MM.1S (cell line): ENCODE data around the gene LRCH1.

Source experiments
- DNase-seq: peaks from one replicate; pipeline ENCODE4 v3.0.0-alpha.2; 2015
- H2AFZ ChIP-seq: fragments of 300-600 bp; sonication (generic); 2 replicates; pipeline ENCODE4 v1.6.0; 2016; ENCODE audit warnings: antibody characterized with exemption, low read length
- H3F3A ChIP-seq: fragments of 300-600 bp; sonication (generic); 2 replicates; pipeline ENCODE4 v1.6.1; 2016; ENCODE audit warnings: mild to moderate bottlenecking, antibody characterized with exemption, low read length, moderate library complexity, mixed read lengths; ENCODE audit not compliant: insufficient read depth
- H3K27ac ChIP-seq: fragments of 300-600 bp; sonication (generic); 2 replicates; pipeline ENCODE4 v1.5.1; 2016; ENCODE audit warnings: mild to moderate bottlenecking, low read length
- H3K27me3 ChIP-seq: fragments of 300-600 bp; sonication (generic); replicated peaks from 2 replicates; pipeline ENCODE4 v1.6.0; 2016; ENCODE audit warnings: low read length; ENCODE audit not compliant: insufficient read depth
- H3K36me3 ChIP-seq: fragments of 300-600 bp; sonication (generic); replicated peaks from 2 replicates; pipeline ENCODE4 v1.6.1; 2016; ENCODE audit warnings: mild to moderate bottlenecking, low read length, mixed read lengths; ENCODE audit not compliant: insufficient read depth
- H3K4me1 ChIP-seq: fragments of 300-600 bp; sonication (generic); 2 replicates; pipeline ENCODE4 v1.6.1; 2016; ENCODE audit warnings: low read length, mixed read lengths
- H3K4me2 ChIP-seq: fragments of 300-600 bp; sonication (generic); 2 replicates; pipeline ENCODE4 v1.6.0; 2016; ENCODE audit warnings: low read depth, low read length
- H3K4me3 ChIP-seq: fragments of 300-600 bp; sonication (generic); 2 replicates; pipeline ENCODE4 v1.5.1; 2016; ENCODE audit warnings: low read length, mixed read lengths
- H3K79me2 ChIP-seq: fragments of 300-600 bp; sonication (generic); 2 replicates; pipeline ENCODE4 v1.6.1; 2016; ENCODE audit warnings: mixed run types, low read length, mixed read lengths
- H3K9ac ChIP-seq: fragments of 300-600 bp; sonication (generic); 2 replicates; pipeline ENCODE4 v1.6.1; 2016; ENCODE audit warnings: low read length, mixed read lengths
- H3K9me2 ChIP-seq: fragments of 300-600 bp; sonication (generic); replicated peaks from 2 replicates; pipeline ENCODE4 v1.6.1; 2016; ENCODE audit warnings: mild to moderate bottlenecking, low read length, mixed read lengths; ENCODE audit not compliant: insufficient read depth
- H3K9me3 ChIP-seq: fragments of 300-600 bp; sonication (generic); replicated peaks from 2 replicates; pipeline ENCODE4 v1.6.1; 2016; ENCODE audit warnings: mild to moderate bottlenecking, low read length, mixed read lengths; ENCODE audit not compliant: insufficient read depth
- H4K20me1 ChIP-seq: fragments of 300-600 bp; sonication (generic); 2 replicates; pipeline ENCODE4 v1.6.1; 2016; ENCODE audit warnings: mild to moderate bottlenecking, low read length, moderate library complexity, mixed read lengths; ENCODE audit not compliant: insufficient read depth
- CTCF ChIP-seq: fragments of 300-600 bp; sonication (generic); IDR thresholded peaks from 2 replicates; pipeline ENCODE4 v1.5.1; 2016; ENCODE audit warnings: antibody characterized with exemption, low read length, mixed read lengths
- EZH2 ChIP-seq: fragments of 300-600 bp; sonication (generic); optimal IDR thresholded peaks from 2 replicates; pipeline ENCODE3; 2017; ENCODE audit warnings: low read depth, mild to moderate bottlenecking, antibody characterized with exemption, low read length, mixed read lengths
- EZH2phosphoT487 ChIP-seq: fragments of 300-600 bp; sonication (generic); IDR thresholded peaks from 2 replicates; pipeline ENCODE4 v1.6.1; 2018; ENCODE audit warnings: antibody characterized with exemption, low read length

Gene LRCH1

GRCh38 chr13:46521921-46522747 lies 30.8 kb upstream of the LRCH1 start:
- TF ChIP-seq EZH2 (no peak), CTCF (no peak), EZH2phosphoT487 (no peak)
- no peaks in the 10 kb centered on the region for H3K4me1 ChIP-seq
- H3K9me3 ChIP-seq: no peaks in the 10 kb centered on the region
- H2AFZ ChIP-seq: no peak overlapping the region
- no peaks in the 10 kb centered on the region for H3K36me3 ChIP-seq
- H4K20me1 ChIP-seq: no peaks in the 10 kb centered on the region
- no peaks in the 10 kb centered on the region for H3K9me2 ChIP-seq
- no peak for DNase-seq
- H3K27me3 ChIP-seq: no peaks in the 10 kb centered on the region
- no peak overlapping the region for H3K4me2 ChIP-seq
- H3K9ac ChIP-seq: no peak overlapping the region
- no peak overlapping the region for H3K27ac ChIP-seq
- H3F3A ChIP-seq: no peaks in the 10 kb centered on the region
- H3K79me2 ChIP-seq: no peaks in the 10 kb centered on the region
- no peak overlapping the region for H3K4me3 ChIP-seq

DNA sequence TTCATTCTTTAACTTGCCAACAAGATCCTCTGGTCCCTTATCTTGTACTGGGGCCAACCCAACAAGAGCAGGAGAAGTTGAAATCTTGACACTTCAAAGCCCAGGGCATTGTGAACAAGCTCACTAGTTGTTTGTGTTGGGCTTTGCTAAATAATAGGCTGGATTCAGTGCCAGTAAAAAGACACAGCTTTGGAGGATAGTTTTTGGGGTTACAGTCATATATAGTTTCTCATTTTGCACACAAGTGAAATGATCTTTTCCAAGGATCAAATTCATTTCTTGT lies 30.3 kb upstream of the LRCH1 start:
- H3K79me2 ChIP-seq: no peaks in the 10 kb centered on the region
- H3K27me3 ChIP-seq: no peaks in the 10 kb centered on the region
- DNase-seq: no peak
- no peaks in the 10 kb centered on the region for H3K36me3 ChIP-seq
- no peaks in the 10 kb centered on the region for H4K20me1 ChIP-seq
- H3K9me3 ChIP-seq: no peaks in the 10 kb centered on the region
- H3K9ac ChIP-seq: no peak overlapping the region
- H3K4me1 ChIP-seq: no peaks in the 10 kb centered on the region
- H3K4me2 ChIP-seq: no peak overlapping the region
- no peak overlapping the region for H2AFZ ChIP-seq
- TF ChIP-seq CTCF (no peak), EZH2phosphoT487 (no peak)
- no peaks in the 10 kb centered on the region for H3F3A ChIP-seq
- no peak overlapping the region for H3K27ac ChIP-seq
- no peak overlapping the region for H3K4me3 ChIP-seq
- H3K9me2 ChIP-seq: no peaks in the 10 kb centered on the region

DNA sequence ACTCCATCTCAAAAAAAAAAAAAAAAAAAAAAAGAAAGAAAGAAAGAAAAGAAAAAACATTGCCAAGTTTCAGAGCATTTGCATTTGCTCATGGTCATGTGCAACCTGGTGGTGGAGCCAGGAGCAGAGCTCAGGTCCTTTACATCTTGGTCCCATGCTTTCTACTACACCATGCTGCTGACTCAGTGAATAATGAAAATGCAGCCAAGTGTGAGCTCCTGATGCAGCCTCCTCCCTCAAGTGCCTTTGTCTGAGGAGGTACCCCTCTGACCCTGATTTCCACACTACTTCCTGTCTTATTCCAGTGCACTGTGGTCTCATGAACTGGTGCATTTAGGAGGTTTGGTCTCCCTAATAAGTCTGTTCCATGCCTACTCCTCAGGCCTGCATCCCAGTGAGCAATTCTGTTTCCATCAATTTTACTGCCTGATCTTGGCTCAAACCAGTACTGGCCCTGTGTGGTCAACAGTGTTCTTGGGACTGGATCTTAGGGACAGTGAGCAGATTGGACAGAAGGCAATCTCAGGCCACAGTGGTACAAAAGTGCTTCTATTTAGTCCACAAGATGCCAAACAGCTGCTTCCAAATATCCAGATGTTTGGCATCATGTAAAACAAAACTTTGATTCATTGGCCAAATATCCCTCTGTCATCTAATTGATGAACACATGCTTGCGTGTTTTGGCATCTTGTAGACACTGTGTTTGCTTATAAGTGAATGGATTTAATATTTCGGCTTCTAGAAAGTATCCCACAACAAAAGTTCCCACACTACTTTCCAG lies 28.8 kb upstream of the LRCH1 start:
- TF ChIP-seq EZH2 (no peak), EZH2phosphoT487 (no peak), CTCF (no peak)
- no peak for DNase-seq
- Histone ChIP-seq H3F3A (no peaks in the 10 kb centered on the region), H3K9me3 (no peaks in the 10 kb centered on the region), H3K36me3 (no peaks in the 10 kb centered on the region), H3K27ac (no peak overlapping the region), H3K4me1 (no peaks in the 10 kb centered on the region), H3K9me2 (no peaks in the 10 kb centered on the region), H3K27me3 (no peaks in the 10 kb centered on the region), H3K4me3 (no peak overlapping the region), H2AFZ (no peak overlapping the region), H4K20me1 (no peaks in the 10 kb centered on the region), H3K4me2 (no peak overlapping the region), H3K9ac (no peak overlapping the region), H3K79me2 (no peaks in the 10 kb centered on the region)
